Activated CD4-positive, alpha-beta memory T cell treated with anti-CD3 and anti-CD28 coated beads for 36 hours (primary cell): ENCODE data around the gene GPR22. TPM values are rescaled to one million over a fixed set of nuclear protein-coding genes. Genes with fewer than 3 reads are reported as not detected.

ENCODE experiments used
- CTCF ChIA-PET: fragments of 350-600 bp; sonication (Branson Sonifier 250); formaldehyde crosslinking; loops from one replicate; lab custom pipeline; 2021; ENCODE audit warnings: antibody characterized with exemption, inconsistent platforms; lab: Charles Lee
- POLR2A ChIA-PET: fragments of 350-600 bp; sonication (Branson Sonifier 250); formaldehyde crosslinking; loops from one replicate; lab custom pipeline; 2021; ENCODE audit warnings: antibody characterized with exemption; lab: Charles Lee
- DNase-seq: peaks from one replicate; pipeline ENCODE4 v3.0.0-alpha.2; 2020
- H3K27ac Mint-ChIP-seq: one replicate; pipeline ENCODE4 v1.8.0; 2021; ENCODE audit warnings: mixed read lengths
- H3K27me3 Mint-ChIP-seq: one replicate; pipeline ENCODE4 v1.8.0; 2021; ENCODE audit warnings: mixed read lengths
- H3K36me3 Mint-ChIP-seq: one replicate; pipeline ENCODE4 v1.8.0; 2021; ENCODE audit warnings: mixed read lengths
- H3K4me1 Mint-ChIP-seq: one replicate; pipeline ENCODE4 v1.8.0; 2021; ENCODE audit warnings: low read depth, mixed read lengths
- H3K4me3 Mint-ChIP-seq: one replicate; pipeline ENCODE4 v1.8.0; 2021; ENCODE audit warnings: mild to moderate bottlenecking, mixed read lengths
- H3K9me3 Mint-ChIP-seq: one replicate; pipeline ENCODE4 v1.8.0; 2021; ENCODE audit warnings: mixed read lengths
- intact Hi-C: fragments of 100-400 bp; cut with micrococcal nuclease; formaldehyde crosslinking; loops from one replicate; pipeline ENCODE4 v1.15.1; 2023
- total RNA-seq, 2 experiments: library from RNA; stranded (reverse); gene quantifications; one replicate each; pipeline ENCODE4 v1.2.3, GENCODE V29; 2021

GPR22 gene
- total RNA-seq, 2 experiments from 2014 or later, result not detected

- Mint-ChIP-seq H3K27me3 (no peaks in the 10 kb centered on the region), H3K27ac (no peak overlapping the region), H3K36me3 (peaks cover 17% of the 10 kb centered on the region), H3K4me1 (no peaks in the 10 kb centered on the region), H3K9me3 (no peaks in the 10 kb centered on the region), H3K4me3 (no peak overlapping the region)
- no peak for DNase-seq
- ChIA-PET POLR2A (no interaction called here), CTCF (interaction anchor here (0.9 kb wide), 1 partner anchor 10 kb away, joined by 4 read pairs; no protein-coding TSS in a partner anchor)
- intact Hi-C loops, result no loop called here
Measured at GRCh38 chr7:107453388-107453787, 16.5 kb upstream of the GPR22 start.

- intact Hi-C loops, result loop anchor here (2.0 kb wide), 1 partner anchor 99 kb away; no protein-coding TSS in a partner anchor
Measured at GRCh38 chr7:107461938-107462533, 7.8 kb upstream of the GPR22 start.

GRCh38 chr7:107463139-107464078 is 6.4 kb upstream of the GPR22 start:
- POLR2A ChIA-PET, result interaction anchor here (0.6 kb wide), 1 partner anchor 472 kb away, joined by 3 read pairs; no protein-coding TSS in a partner anchor
- no peaks in the 10 kb centered on the region for H3K27me3 Mint-ChIP-seq

More at GRCh38 chr7:107461938-107462533, 7.8 kb upstream of the GPR22 start:
- no peak overlapping the region for H3K4me3 Mint-ChIP-seq
- no peaks in the 10 kb centered on the region for H3K9me3 Mint-ChIP-seq
- ChIA-PET CTCF (no interaction called here), POLR2A (no interaction called here)
- DNase-seq, result no peak
- H3K36me3 Mint-ChIP-seq, result peaks cover 20% of the 10 kb centered on the region
- H3K27me3 Mint-ChIP-seq, result no peaks in the 10 kb centered on the region
- no peaks in the 10 kb centered on the region for H3K4me1 Mint-ChIP-seq
- no peak overlapping the region for H3K27ac Mint-ChIP-seq

GRCh38 chr7:107464666-107465226 is 5.1 kb upstream of the GPR22 start:
- intact Hi-C loops, result no loop called here
- H3K4me3 Mint-ChIP-seq, result no peak overlapping the region
- no peak overlapping the region for H3K27ac Mint-ChIP-seq
- no peaks in the 10 kb centered on the region for H3K27me3 Mint-ChIP-seq
- H3K9me3 Mint-ChIP-seq, result no peaks in the 10 kb centered on the region
- DNase-seq, result no peak
- H3K4me1 Mint-ChIP-seq, result no peaks in the 10 kb centered on the region
- H3K36me3 Mint-ChIP-seq, result peaks cover under 1% of the 10 kb centered on the region
- ChIA-PET POLR2A (no interaction called here), CTCF (interaction anchor here (0.6 to 2.7 kb wide), 5 partner anchors 37 to 414 kb away, joined by 3 to 45 read pairs (median 19); partner anchors contain the start of gene CBLL1)

More at GRCh38 chr7:107463139-107464078, 6.4 kb upstream of the GPR22 start:
- H3K9me3 Mint-ChIP-seq, result no peaks in the 10 kb centered on the region
- H3K27ac Mint-ChIP-seq, result no peak overlapping the region
- intact Hi-C loops, result loop anchor here (1.0 to 2.0 kb wide), 3 partner anchors 97 to 416 kb away; no protein-coding TSS in a partner anchor
- no peak overlapping the region for H3K4me3 Mint-ChIP-seq
- H3K4me1 Mint-ChIP-seq, result no peaks in the 10 kb centered on the region
- DNase-seq, result peak; percentile 61
- peaks cover 9% of the 10 kb centered on the region for H3K36me3 Mint-ChIP-seq
- CTCF ChIA-PET, result interaction anchor here (0.6 to 2.7 kb wide), 18 partner anchors 9 to 415 kb away, joined by 3 to 45 read pairs (median 4); partner anchors contain the start of genes CBLL1, COG5 and DUS4L

- Mint-ChIP-seq H3K36me3 (no peaks in the 10 kb centered on the region), H3K4me1 (peaks cover 2% of the 10 kb centered on the region), H3K9me3 (no peaks in the 10 kb centered on the region), H3K4me3 (no peak overlapping the region), H3K27me3 (no peaks in the 10 kb centered on the region), H3K27ac (no peak overlapping the region)
- CTCF ChIA-PET, result interaction anchor here (0.8 kb wide), 1 partner anchor 258 kb away, joined by 3 read pairs; no protein-coding TSS in a partner anchor
- POLR2A ChIA-PET, result no interaction called here
- no peak for DNase-seq
- intact Hi-C loops, result no loop called here
Measured at GRCh38 chr7:107467972-107468371, 1.9 kb upstream of the GPR22 start.

- Mint-ChIP-seq H3K36me3 (no peaks in the 10 kb centered on the region), H3K4me1 (peaks cover 2% of the 10 kb centered on the region), H3K27ac (no peak overlapping the region), H3K27me3 (no peaks in the 10 kb centered on the region), H3K9me3 (no peaks in the 10 kb centered on the region), H3K4me3 (no peak overlapping the region)
- ChIA-PET POLR2A (no interaction called here), CTCF (no interaction called here)
- intact Hi-C loops, result no loop called here
- no peak for DNase-seq
Measured at GRCh38 chr7:107468824-107469223, 1.0 kb upstream of the GPR22 start.

- Mint-ChIP-seq H3K27ac (no peak overlapping the region), H3K27me3 (no peaks in the 10 kb centered on the region), H3K4me3 (no peak overlapping the region), H3K36me3 (no peaks in the 10 kb centered on the region), H3K9me3 (no peaks in the 10 kb centered on the region), H3K4me1 (peaks cover 2% of the 10 kb centered on the region)
- no peak for DNase-seq
- intact Hi-C loops, result no loop called here
- ChIA-PET CTCF (interaction anchor here (0.8 to 1.8 kb wide), 3 partner anchors 8 to 108 kb away, joined by 3 to 6 read pairs (median 3); partner anchors contain the start of gene BCAP29), POLR2A (no interaction called here)
Measured at GRCh38 chr7:107471292-107472070, 1.6 kb downstream of the GPR22 start.

- intact Hi-C loops, result no loop called here
- POLR2A ChIA-PET, result no interaction called here
Measured at GRCh38 chr7:107472116-107472515, 2.3 kb downstream of the GPR22 start.

GRCh38 chr7:107474104-107474521 is 4.3 kb downstream of the GPR22 start:
- peaks cover 2% of the 10 kb centered on the region for H3K4me1 Mint-ChIP-seq
- no peaks in the 10 kb centered on the region for H3K36me3 Mint-ChIP-seq
- H3K27me3 Mint-ChIP-seq, result no peaks in the 10 kb centered on the region
- no peak overlapping the region for H3K27ac Mint-ChIP-seq
- no peaks in the 10 kb centered on the region for H3K9me3 Mint-ChIP-seq
- no peak for DNase-seq
- ChIA-PET POLR2A (no interaction called here), CTCF (no interaction called here)
- H3K4me3 Mint-ChIP-seq, result no peak overlapping the region
- intact Hi-C loops, result no loop called here

More at GRCh38 chr7:107472116-107472515, 2.3 kb downstream of the GPR22 start:
- Mint-ChIP-seq H3K4me3 (no peak overlapping the region), H3K4me1 (peaks cover 2% of the 10 kb centered on the region), H3K27me3 (no peaks in the 10 kb centered on the region), H3K9me3 (no peaks in the 10 kb centered on the region), H3K36me3 (no peaks in the 10 kb centered on the region), H3K27ac (no peak overlapping the region)
- no peak for DNase-seq
- CTCF ChIA-PET, result interaction anchor here (0.7 to 1.8 kb wide), 3 partner anchors 9 to 108 kb away, joined by 3 to 6 read pairs (median 3); partner anchors contain the start of gene BCAP29

- H3K4me1 Mint-ChIP-seq, result peaks cover 4% of the 10 kb centered on the region
- ChIA-PET CTCF (interaction anchor here (1.2 kb wide), 1 partner anchor 245 kb away, joined by 3 read pairs; no protein-coding TSS in a partner anchor), POLR2A (no interaction called here)
- no peaks in the 10 kb centered on the region for H3K9me3 Mint-ChIP-seq
- intact Hi-C loops, result no loop called here
- no peak overlapping the region for H3K4me3 Mint-ChIP-seq
- no peaks in the 10 kb centered on the region for H3K36me3 Mint-ChIP-seq
- DNase-seq, result no peak
- H3K27ac Mint-ChIP-seq, result no peak overlapping the region
- no peaks in the 10 kb centered on the region for H3K27me3 Mint-ChIP-seq
Measured at GRCh38 chr7:107479303-107479702, 9.4 kb downstream of the GPR22 start.

GRCh38 chr7:107480932-107481331 is 11.1 kb downstream of the GPR22 start:
- Mint-ChIP-seq H3K27ac (no peak overlapping the region), H3K4me1 (peaks cover 8% of the 10 kb centered on the region), H3K9me3 (no peaks in the 10 kb centered on the region), H3K36me3 (no peaks in the 10 kb centered on the region), H3K4me3 (no peak overlapping the region), H3K27me3 (no peaks in the 10 kb centered on the region)
- no peak for DNase-seq
- intact Hi-C loops, result no loop called here
- ChIA-PET POLR2A (no interaction called here), CTCF (interaction anchor here (0.6 to 1.0 kb wide), 3 partner anchors 9 to 394 kb away, joined by 3 read pairs; no protein-coding TSS in a partner anchor)
